Skin of body (tissue), 1 donor: ENCODE results near the gene APOBEC3A. TPM values are rescaled to one million over a fixed set of nuclear protein-coding genes. Genes with fewer than 3 reads are reported as not detected.

Source experiments
- total RNA-seq: library from RNA; depleted of rRNA; stranded (reverse); fragments of >200 nt; gene quantifications from one replicate; pipeline ENCODE4 v1.2.3, GENCODE V29; 2014

APOBEC3A gene
- total RNA-seq, 1 donor from 2014 or later, result 12.6 TPM

Other genes starting within 250 kb of the APOBEC3A start
- 50.6 TPM for gene SUN2, start 201.6 kb upstream of the APOBEC3A start, total RNA-seq
- 9.5 TPM for gene DNAL4, start 163.5 kb upstream of the APOBEC3A start, total RNA-seq
- 2.5 TPM for gene NPTXR, start 113.6 kb upstream of the APOBEC3A start, total RNA-seq
- 18.0 TPM for gene CBX6, start 85.4 kb upstream of the APOBEC3A start, total RNA-seq
- gene APOBEC3B, start 24.7 kb downstream of the APOBEC3A start, total RNA-seq, result 3.1 TPM
- gene APOBEC3C, start 56.6 kb downstream of the APOBEC3A start, total RNA-seq, result 4.1 TPM
- gene APOBEC3D, start 63.5 kb downstream of the APOBEC3A start, total RNA-seq, result 0.39 TPM
- gene APOBEC3F, start 83.3 kb downstream of the APOBEC3A start, total RNA-seq, result 4.0 TPM
- gene APOBEC3G, start 119.7 kb downstream of the APOBEC3A start, total RNA-seq, result 4.4 TPM
- not detected for gene APOBEC3H, start 139.6 kb downstream of the APOBEC3A start, total RNA-seq
- gene CBX7, start 195.1 kb downstream of the APOBEC3A start, total RNA-seq, result 4.0 TPM